ENCODE data around the gene ZBP1. TPM values are rescaled to one million over a fixed set of nuclear protein-coding genes. Genes with fewer than 3 reads are reported as not detected.

Gene ZBP1
- total RNA-seq, 4 donors from 2014 or later = 0.19 TPM; not detected in 3

- WGBS, 2 donors = 82 to 84% methylated on average over 5 of the region's 5 CpGs
- no peak for TF ChIP-seq POLR2A (IDR thresholded peaks at IDR 0.05)
- no peak for TF ChIP-seq CTCF (IDR thresholded peaks at IDR 0.05)
- intact Hi-C loops (cut with DNase I; ENCODE audit: low total_unique reads) = no loop called here
Observed at GRCh38 chr20:57605045-57605444, 15.2 kb downstream of the ZBP1 start.

GRCh38 chr20:57603120-57603519 is 17.1 kb downstream of the ZBP1 start:
- no peak for TF ChIP-seq CTCF (IDR thresholded peaks at IDR 0.05)
- TF ChIP-seq POLR2A (IDR thresholded peaks at IDR 0.05) = no peak
- WGBS, 2 donors = 92 to 94% methylated on average over 10 of the region's 10 CpGs
- H3K4me3 ChIP-seq (ENCODE audit: low read depth, poor library complexity, severe bottlenecking) = no peak overlapping the region
- DNase-seq (ENCODE audit: low spot score in 2 of 2) = no peak
- intact Hi-C loops (cut with DNase I; ENCODE audit: low total_unique reads) = no loop called here

More at GRCh38 chr20:57605045-57605444, 15.2 kb downstream of the ZBP1 start:
- no peak for DNase-seq (ENCODE audit: low spot score in 2 of 2)
- no peak overlapping the region for H3K4me3 ChIP-seq (ENCODE audit: low read depth, poor library complexity, severe bottlenecking)

GRCh38 chr20:57601737-57602136 is 18.5 kb downstream of the ZBP1 start:
- 88 to 91% methylated on average over 5 of the region's 5 CpGs for WGBS, 2 donors
- TF ChIP-seq CTCF (IDR thresholded peaks at IDR 0.05) (no peak), POLR2A (IDR thresholded peaks at IDR 0.05) (no peak)
- no peak for DNase-seq (ENCODE audit: low spot score in 2 of 2)
- no peak overlapping the region for H3K4me3 ChIP-seq (ENCODE audit: low read depth, poor library complexity, severe bottlenecking)
- intact Hi-C loops (cut with DNase I; ENCODE audit: low total_unique reads) = no loop called here

- 71 to 82% methylated on average over 2 of the region's 2 CpGs for WGBS, 2 donors
- TF ChIP-seq CTCF (IDR thresholded peaks at IDR 0.05) = no peak
- DNase-seq (ENCODE audit: low spot score in 2 of 2) = no peak
- no peak overlapping the region for H3K4me3 ChIP-seq (ENCODE audit: low read depth, poor library complexity, severe bottlenecking)
- intact Hi-C loops (cut with DNase I; ENCODE audit: low total_unique reads) = no loop called here
Observed at GRCh38 chr20:57601211-57601570, 19.0 kb downstream of the ZBP1 start.

GRCh38 chr20:57600320-57601210 is 19.7 kb downstream of the ZBP1 start:
- TF ChIP-seq POLR2A (IDR thresholded peaks at IDR 0.05) (no peak), CTCF (IDR thresholded peaks at IDR 0.05) (no peak)
- DNase-seq (ENCODE audit: low spot score in 2 of 2) = no peak
- H3K4me3 ChIP-seq (ENCODE audit: low read depth, poor library complexity, severe bottlenecking) = no peak overlapping the region
- WGBS, 2 donors = 76 to 77% methylated on average over 13 of the region's 13 CpGs
- intact Hi-C loops (cut with DNase I; ENCODE audit: low total_unique reads) = no loop called here
